A549 (cell line): ENCODE results near the gene FOXS1. TPM values are rescaled to one million over a fixed set of nuclear protein-coding genes. Genes with fewer than 3 reads are reported as not detected.

ENCODE experiments used
- ATAC-seq, 2 experiments: fragments of 200-7000 bp in 1 of 2; fragments of >200 bp in 1 of 2; cut with Nextera tagmentation in 1 of 2; cut with Tn5 transposase in 1 of 2; 3 replicates each; pipeline versions ENCODE4 v1.8.0 to v1.9.1; 2018 to 2020; ENCODE audit warnings: mild to moderate bottlenecking in 1 of 2, moderate library complexity in 1 of 2
- CTCF ChIA-PET: fragments of 300-600 bp; sonication (Branson Sonifier 250); formaldehyde crosslinking; extraction: SDS; loops from one replicate; lab custom pipeline; 2021; ENCODE audit warnings: antibody characterized with exemption, inconsistent platforms; lab: Yijun Ruan, JAX
- POLR2A ChIA-PET: fragments of 350-600 bp; formaldehyde crosslinking; extraction: SDS; loops from one replicate; lab custom pipeline; 2021; ENCODE audit warnings: antibody characterized with exemption, inconsistent platforms; lab: Yijun Ruan, JAX
- DNase-seq, 2 experiments: peaks; one replicate each; pipeline versions ENCODE4 v3.0.0 to v3.0.0-alpha.2; 2011 to 2016; ENCODE audit warnings: low read depth in 1 of 2, low spot score in 1 of 2
- FAIRE-seq: peaks from 2 replicates; lab custom pipeline; 2011; peaks lifted over from hg19 to GRCh38; lab: Jason Lieb, UNC
- H3K27ac ChIP-seq, 2 experiments: fragments of >200 bp; sonication (Bioruptor Twin); formaldehyde crosslinking; 3 replicates each; pipeline ENCODE4 v1.5.1; 2016 to 2017
- H3K4me1 ChIP-seq: fragments of >200 bp; sonication (Bioruptor Twin); formaldehyde crosslinking; 3 replicates; pipeline ENCODE4 v1.6.1; 2016
- H3K4me2 ChIP-seq: fragments of >200 bp; sonication (Bioruptor Twin); formaldehyde crosslinking; 3 replicates; pipeline ENCODE4 v1.6.1; 2016
- H3K4me3 ChIP-seq: fragments of >200 bp; sonication (Bioruptor Twin); formaldehyde crosslinking; 3 replicates; pipeline ENCODE4 v1.5.1; 2016
- H3K9me3 ChIP-seq: fragments of >200 bp; sonication (Bioruptor Twin); formaldehyde crosslinking; 3 replicates; pipeline ENCODE4 v1.6.1; 2016
- CBX2 ChIP-seq: fragments of 200-600 bp; sonication (generic); IDR thresholded peaks from 2 replicates; pipeline ENCODE4 v1.6.1; 2016; ENCODE audit warnings: low read depth, mild to moderate bottlenecking, borderline replicate concordance
- CBX8 ChIP-seq: fragments of 200-600 bp; sonication (generic); IDR thresholded peaks from 2 replicates; pipeline ENCODE4 v1.6.1; 2016
- CHD4 ChIP-seq: fragments of 200-600 bp; sonication (generic); IDR thresholded peaks from 2 replicates; pipeline ENCODE4 v1.6.1; 2016; ENCODE audit warnings: antibody characterized with exemption, mild to moderate bottlenecking, borderline replicate concordance
- FOSL2 ChIP-seq, 2 experiments: fragments of 450-650 bp in 1 of 2; fragments of >200 bp in 1 of 2; sonication (Bioruptor Twin) in 1 of 2; formaldehyde crosslinking; IDR thresholded peaks; 2 replicates each; pipeline versions ENCODE4 v1.5.0 to v1.6.1; 2016 to 2020; ENCODE audit warnings: mild to moderate bottlenecking in 1 of 2, moderate library complexity in 1 of 2
- FOXS1 ChIP-seq: fragments of 250-450 bp; sonication (Bioruptor Pico); IDR thresholded peaks from 2 replicates; pipeline ENCODE4 v1.5.0; 2020; ENCODE audit warnings: mild to moderate bottlenecking, moderate library complexity
- GATA3 ChIP-seq: IDR thresholded peaks from 2 replicates; pipeline ENCODE4 v1.6.1; 2012; ENCODE audit warnings: borderline replicate concordance
- HEYL ChIP-seq: fragments of 250-450 bp; sonication (Bioruptor Pico); IDR thresholded peaks from 2 replicates; pipeline ENCODE4 v1.8.0; 2021; ENCODE audit warnings: mild to moderate bottlenecking, moderate library complexity
- HOXA7 ChIP-seq: fragments of 250-450 bp; sonication (Bioruptor Pico); IDR thresholded peaks from 2 replicates; pipeline ENCODE4 v1.5.0; 2020; ENCODE audit warnings: mild to moderate bottlenecking, moderate library complexity
- JUN ChIP-seq, 2 experiments: fragments of >200 bp; sonication (Bioruptor Twin); formaldehyde crosslinking; IDR thresholded peaks; 2 replicates in 1 of 2; 3 replicates in 1 of 2; pipeline ENCODE4 v1.6.1; 2016 to 2017
- KDM1A ChIP-seq: fragments of 200-600 bp; sonication (generic); IDR thresholded peaks from 2 replicates; pipeline ENCODE4 v1.6.1; 2016; ENCODE audit warnings: low read depth, mild to moderate bottlenecking
- NR3C1 ChIP-seq: fragments of >200 bp; sonication (Bioruptor Twin); formaldehyde crosslinking; IDR thresholded peaks from 3 replicates; pipeline ENCODE4 v1.6.1; 2017
- POLR2AphosphoS2 ChIP-seq: conservative IDR thresholded peaks from 2 replicates; pipeline ENCODE4 v1.6.1; 2012; ENCODE audit warnings: low read length, improper control_type of control experiment, inconsistent platforms
- RFX5 ChIP-seq: fragments of 450-650 bp; IDR thresholded peaks from 2 replicates; pipeline ENCODE4 v1.7.1; 2014; ENCODE audit warnings: antibody characterized with exemption, mild to moderate bottlenecking, moderate library complexity
- RNF2 ChIP-seq: fragments of 200-600 bp; sonication (generic); IDR thresholded peaks from 2 replicates; pipeline ENCODE4 v1.6.1; 2016; ENCODE audit warnings: low read depth, mild to moderate bottlenecking, antibody characterized with exemption, moderate library complexity, borderline replicate concordance
- SMC3 ChIP-seq: fragments of >200 bp; sonication (Bioruptor Twin); formaldehyde crosslinking; IDR thresholded peaks from 3 replicates; pipeline ENCODE4 v1.6.1; 2018; ENCODE audit warnings: inconsistent platforms
- TFCP2L1 ChIP-seq: fragments of 250-450 bp; sonication (Bioruptor Pico); IDR thresholded peaks from 2 replicates; pipeline ENCODE4 v1.5.0; 2021; ENCODE audit warnings: mild to moderate bottlenecking
- TP53 ChIP-seq: fragments of 250-450 bp; sonication (Bioruptor Pico); IDR thresholded peaks from 2 replicates; pipeline ENCODE4 v1.5.0; 2021; ENCODE audit warnings: mild to moderate bottlenecking, moderate library complexity
- WGBS: methylation state at CpG from one replicate; pipeline ENCODE4 v1.1.6; 2017; ENCODE audit errors: missing lambda C conversion rate; 5-methylcytosine and 5-hydroxymethylcytosine counted together
- polyA plus RNA-seq, 4 experiments: library from polyadenylated mRNA; depleted of rRNA in 3 of 4; stranded (reverse); fragments of >200 nt; fragmentation: RNase III in 1 of 4; extraction: RNeasy Plus Mini Kit Qiagen cat#74134 plus additional on column Dnase treatment in 1 of 4; gene quantifications; 2 replicates in 3 of 4; 3 replicates in 1 of 4; pipeline ENCODE4 v1.2.3, GENCODE V29; 2011 to 2017
- TF ChIP-seq, protein P1 (sequence below): fragments of >200 bp; sonication (Bioruptor Twin); formaldehyde crosslinking; IDR thresholded peaks from 2 replicates; pipeline ENCODE4 v1.6.1; 2016
- TF ChIP-seq, protein P2 (sequence below): fragments of 200-600 bp; sonication (generic); IDR thresholded peaks from 2 replicates; pipeline ENCODE4 v1.6.1; 2016; ENCODE audit warnings: antibody characterized with exemption, mild to moderate bottlenecking, moderate library complexity
- TF ChIP-seq, protein P3 (sequence below): fragments of >200 bp; sonication (Bioruptor Twin); formaldehyde crosslinking; IDR thresholded peaks from 3 replicates; pipeline ENCODE4 v1.6.1; 2016
- TF ChIP-seq, protein P4 (sequence below): IDR thresholded peaks from 2 replicates; pipeline ENCODE4 v1.6.1; 2012

Gene FOXS1
- polyA plus RNA-seq, 2 of the 4 experiments (the other 2 are of a cell fraction): 1.5 to 3.7 TPM

DNA sequence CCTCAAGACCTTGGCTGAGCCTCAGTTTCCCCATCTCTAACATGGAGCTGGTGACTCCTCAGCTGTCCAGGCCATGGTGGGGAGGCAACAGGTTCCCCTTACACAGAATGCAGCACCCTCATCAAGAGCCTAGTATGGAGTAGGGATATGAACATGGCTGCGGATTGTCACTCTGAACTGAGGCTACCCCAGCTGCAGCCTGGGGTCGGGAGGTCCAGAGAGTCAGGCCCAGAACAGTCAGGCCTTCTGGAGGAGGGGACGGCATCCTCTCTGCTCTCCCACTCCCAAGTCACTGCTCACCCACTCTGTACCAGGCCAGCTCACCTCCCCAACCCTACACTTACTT, 1.4 kb upstream of the FOXS1 start:
- H3K4me1 ChIP-seq: peaks cover 44% of the 10 kb centered on the region
- ChIA-PET CTCF (interaction anchor here (0.6 to 14.7 kb wide), 46 partner anchors 6 to 597 kb away, joined by 3 to 145 read pairs (median 4); partner anchors contain the start of genes DUSP15, MYLK2, PDRG1 and TTLL9), POLR2A (interaction anchor here (1.1 kb wide), 1 partner anchor 9 kb away, joined by 5 read pairs; no protein-coding TSS in a partner anchor)
- H3K4me3 ChIP-seq: no peak overlapping the region
- DNase-seq: no peak
- H3K9me3 ChIP-seq: no peaks in the 10 kb centered on the region
- no peak for ATAC-seq
- TF ChIP-seq HEYL (CRISPR knock-in tag): no peak
- TF ChIP-seq FOXS1 (CRISPR knock-in tag): no peak
- no peak for TF ChIP-seq CBX2
- no peak for TF ChIP-seq RNF2
- TF ChIP-seq, protein P1, sequence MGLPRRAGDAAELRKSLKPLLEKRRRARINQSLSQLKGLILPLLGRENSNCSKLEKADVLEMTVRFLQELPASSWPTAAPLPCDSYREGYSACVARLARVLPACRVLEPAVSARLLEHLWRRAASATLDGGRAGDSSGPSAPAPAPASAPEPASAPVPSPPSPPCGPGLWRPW: no peak
- no peak for TF ChIP-seq CHD4
- TF ChIP-seq TFCP2L1 (CRISPR knock-in tag): no peak
- TF ChIP-seq, protein P2, sequence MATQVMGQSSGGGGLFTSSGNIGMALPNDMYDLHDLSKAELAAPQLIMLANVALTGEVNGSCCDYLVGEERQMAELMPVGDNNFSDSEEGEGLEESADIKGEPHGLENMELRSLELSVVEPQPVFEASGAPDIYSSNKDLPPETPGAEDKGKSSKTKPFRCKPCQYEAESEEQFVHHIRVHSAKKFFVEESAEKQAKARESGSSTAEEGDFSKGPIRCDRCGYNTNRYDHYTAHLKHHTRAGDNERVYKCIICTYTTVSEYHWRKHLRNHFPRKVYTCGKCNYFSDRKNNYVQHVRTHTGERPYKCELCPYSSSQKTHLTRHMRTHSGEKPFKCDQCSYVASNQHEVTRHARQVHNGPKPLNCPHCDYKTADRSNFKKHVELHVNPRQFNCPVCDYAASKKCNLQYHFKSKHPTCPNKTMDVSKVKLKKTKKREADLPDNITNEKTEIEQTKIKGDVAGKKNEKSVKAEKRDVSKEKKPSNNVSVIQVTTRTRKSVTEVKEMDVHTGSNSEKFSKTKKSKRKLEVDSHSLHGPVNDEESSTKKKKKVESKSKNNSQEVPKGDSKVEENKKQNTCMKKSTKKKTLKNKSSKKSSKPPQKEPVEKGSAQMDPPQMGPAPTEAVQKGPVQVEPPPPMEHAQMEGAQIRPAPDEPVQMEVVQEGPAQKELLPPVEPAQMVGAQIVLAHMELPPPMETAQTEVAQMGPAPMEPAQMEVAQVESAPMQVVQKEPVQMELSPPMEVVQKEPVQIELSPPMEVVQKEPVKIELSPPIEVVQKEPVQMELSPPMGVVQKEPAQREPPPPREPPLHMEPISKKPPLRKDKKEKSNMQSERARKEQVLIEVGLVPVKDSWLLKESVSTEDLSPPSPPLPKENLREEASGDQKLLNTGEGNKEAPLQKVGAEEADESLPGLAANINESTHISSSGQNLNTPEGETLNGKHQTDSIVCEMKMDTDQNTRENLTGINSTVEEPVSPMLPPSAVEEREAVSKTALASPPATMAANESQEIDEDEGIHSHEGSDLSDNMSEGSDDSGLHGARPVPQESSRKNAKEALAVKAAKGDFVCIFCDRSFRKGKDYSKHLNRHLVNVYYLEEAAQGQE: no peak
- TF ChIP-seq, protein P3, sequence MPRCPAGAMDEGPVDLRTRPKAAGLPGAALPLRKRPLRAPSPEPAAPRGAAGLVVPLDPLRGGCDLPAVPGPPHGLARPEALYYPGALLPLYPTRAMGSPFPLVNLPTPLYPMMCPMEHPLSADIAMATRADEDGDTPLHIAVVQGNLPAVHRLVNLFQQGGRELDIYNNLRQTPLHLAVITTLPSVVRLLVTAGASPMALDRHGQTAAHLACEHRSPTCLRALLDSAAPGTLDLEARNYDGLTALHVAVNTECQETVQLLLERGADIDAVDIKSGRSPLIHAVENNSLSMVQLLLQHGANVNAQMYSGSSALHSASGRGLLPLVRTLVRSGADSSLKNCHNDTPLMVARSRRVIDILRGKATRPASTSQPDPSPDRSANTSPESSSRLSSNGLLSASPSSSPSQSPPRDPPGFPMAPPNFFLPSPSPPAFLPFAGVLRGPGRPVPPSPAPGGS: no peak
- TF ChIP-seq POLR2AphosphoS2: no peak
- no peak for TF ChIP-seq NR3C1
- TF ChIP-seq SMC3: no peak
- no peak for TF ChIP-seq KDM1A
- TF ChIP-seq FOSL2 (IDR thresholded peaks at IDR 0.05): no peak
- TF ChIP-seq FOSL2 (CRISPR knock-in tag; IDR thresholded peaks at IDR 0.05): no peak
- TF ChIP-seq, protein P4, sequence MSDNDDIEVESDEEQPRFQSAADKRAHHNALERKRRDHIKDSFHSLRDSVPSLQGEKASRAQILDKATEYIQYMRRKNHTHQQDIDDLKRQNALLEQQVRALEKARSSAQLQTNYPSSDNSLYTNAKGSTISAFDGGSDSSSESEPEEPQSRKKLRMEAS: no peak
- TF ChIP-seq HOXA7 (CRISPR knock-in tag): no peak
- no peak for TF ChIP-seq TP53
- no peak for TF ChIP-seq CBX8
- FAIRE-seq: no peak
- no peak overlapping the region for H3K27ac ChIP-seq
- WGBS: 33% methylated on average over 3 of the region's 3 CpGs
- no peak overlapping the region for H3K4me2 ChIP-seq

DNA sequence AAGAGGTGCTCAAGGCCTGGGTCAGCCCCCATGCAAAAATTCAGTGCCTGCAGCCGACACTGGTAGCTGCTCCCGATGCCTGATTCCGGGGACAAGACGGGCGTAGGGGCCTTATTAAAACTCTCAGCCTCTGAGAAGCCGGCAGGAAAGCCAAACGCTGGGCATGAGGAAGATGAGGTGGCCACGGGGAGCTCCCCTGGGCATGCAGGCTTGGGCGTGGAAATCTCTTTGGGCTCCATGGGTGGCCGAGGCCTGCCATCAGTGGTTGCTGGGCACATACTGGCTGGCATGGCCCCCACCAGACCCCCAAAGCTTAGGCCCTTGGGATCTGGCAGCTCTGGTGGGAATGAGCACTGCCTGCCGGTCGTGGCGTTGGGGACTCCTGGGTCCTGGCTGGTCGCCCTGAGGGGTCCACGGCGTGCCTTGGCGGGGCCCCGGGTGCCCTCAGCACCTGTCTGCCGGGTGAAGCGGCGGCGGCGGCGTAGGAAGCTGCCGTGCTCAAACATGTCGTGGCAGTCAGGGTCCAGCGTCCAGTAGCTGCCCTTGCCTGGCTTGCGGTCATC, 586 bp downstream of the FOXS1 start:
- H3K4me3 ChIP-seq: no peak overlapping the region
- TF ChIP-seq GATA3 (no peak), JUN (IDR thresholded peaks at IDR 0.05) (no peak), RFX5 (no peak)
- TF ChIP-seq, all 56 proteins: peak for 0
- H3K4me2 ChIP-seq: peak overlapping the region; percentile 71
- H3K4me1 ChIP-seq: peaks cover 62% of the 10 kb centered on the region
- POLR2A ChIA-PET: interaction anchor here (0.9 kb wide), 1 partner anchor 106 kb away, joined by 3 read pairs; the partner anchor contains the start of gene TPX2
- ATAC-seq (no peak), DNase-seq (no peak), FAIRE-seq (no peak)
- H3K9me3 ChIP-seq: no peaks in the 10 kb centered on the region
- WGBS: 86% methylated on average over 27 of the region's 28 CpGs
- CTCF ChIA-PET: interaction anchor here (0.5 to 14.7 kb wide), 12 partner anchors 8 to 808 kb away, joined by 3 to 145 read pairs (median 4); partner anchors contain the start of gene PDRG1
- H3K27ac ChIP-seq: peak overlapping the region; percentile 85 to 86
